Effector memory CD8-positive, alpha-beta T cell (primary cell): ENCODE measurements around the gene PCDHB9.
A peak's percentile ranks its signal among the peaks of the same experiment; 100 is the strongest.
"Not testable (repeated sequence)": the region's sequence is repeated elsewhere in the genome, so short reads cannot be mapped to it uniquely, and the experiment has no call there.

ENCODE experiments used
- ATAC-seq: fragments of 150-1000 bp; cut with Tn5 transposase; replicated peaks from 2 replicates; pipeline ENCODE4 v1.10.0; 2021; ENCODE audit warnings: mild to moderate bottlenecking, moderate library complexity
- DNase-seq, 3 experiments: peaks; one replicate each; pipeline ENCODE4 v3.0.0; 2021
- H3K27ac Mint-ChIP-seq, 2 donors: one replicate each; pipeline ENCODE4 v1.8.0; 2022; ENCODE audit warnings: mild to moderate bottlenecking in 2 of 2, mixed read lengths in 2 of 2, moderate library complexity in 2 of 2
- H3K27me3 Mint-ChIP-seq, 2 donors: one replicate each; pipeline ENCODE4 v1.8.0; 2022; ENCODE audit warnings: mixed read lengths in 2 of 2
- H3K36me3 Mint-ChIP-seq: one replicate; pipeline ENCODE4 v1.8.0; 2022; ENCODE audit warnings: mild to moderate bottlenecking, moderate library complexity, mixed read lengths; ENCODE audit not compliant: insufficient read depth
- H3K4me1 Mint-ChIP-seq, 2 donors: one replicate each; pipeline ENCODE4 v1.8.0; 2022; ENCODE audit warnings: low read depth in 2 of 2, mixed read lengths in 2 of 2
- H3K4me3 Mint-ChIP-seq, 2 donors: one replicate each; pipeline ENCODE4 v1.8.0; 2022; ENCODE audit warnings: mild to moderate bottlenecking in 2 of 2, mixed read lengths in 2 of 2, moderate library complexity in 2 of 2
- H3K9me3 Mint-ChIP-seq, 2 donors: one replicate each; pipeline ENCODE4 v1.8.0; 2022; ENCODE audit warnings: mixed read lengths in 2 of 2

The PCDHB9 gene

DNA sequence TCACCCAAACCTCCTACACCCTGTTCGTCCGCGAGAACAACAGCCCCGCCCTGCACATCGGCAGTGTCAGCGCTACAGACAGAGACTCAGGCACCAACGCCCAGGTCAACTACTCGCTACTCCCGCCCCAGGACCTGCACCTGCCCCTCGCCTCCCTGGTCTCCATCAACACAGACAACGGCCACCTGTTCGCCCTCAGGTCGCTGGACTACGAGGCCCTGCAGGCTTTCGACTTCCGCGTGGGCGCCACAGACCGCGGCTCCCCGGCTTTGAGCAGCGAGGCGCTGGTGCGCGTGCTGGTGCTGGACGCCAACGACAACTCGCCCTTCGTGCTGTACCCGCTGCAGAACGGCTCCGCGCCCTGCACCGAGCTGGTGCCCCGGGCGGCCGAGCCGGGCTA is 14.2 kb downstream of the PCDHB9 start:
- not testable (repeated sequence) for DNase-seq, H3K36me3 Mint-ChIP-seq, H3K27ac Mint-ChIP-seq, H3K4me3 Mint-ChIP-seq, H3K9me3 Mint-ChIP-seq, ATAC-seq, H3K4me1 Mint-ChIP-seq
- peaks cover 53 to 69% of the 10 kb centered on the region in 2 donors for H3K27me3 Mint-ChIP-seq

DNA sequence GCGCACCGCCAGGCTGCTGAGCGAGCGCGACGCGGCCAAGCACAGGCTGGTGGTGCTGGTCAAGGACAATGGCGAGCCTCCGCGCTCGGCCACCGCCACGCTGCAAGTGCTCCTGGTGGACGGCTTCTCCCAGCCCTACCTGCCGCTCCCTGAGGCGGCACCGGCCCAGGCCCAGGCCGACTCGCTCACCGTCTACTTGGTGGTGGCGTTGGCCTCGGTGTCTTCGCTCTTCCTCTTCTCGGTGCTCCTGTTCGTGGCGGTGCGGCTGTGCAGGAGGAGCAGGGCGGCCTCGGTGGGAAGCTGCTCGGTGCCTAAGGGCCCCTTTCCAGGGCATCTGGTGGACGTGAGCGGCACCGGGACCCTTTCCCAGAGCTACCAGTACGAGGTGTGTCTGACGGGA is 14.7 kb downstream of the PCDHB9 start:
- H3K27me3 Mint-ChIP-seq: peaks cover 54 to 69% of the 10 kb centered on the region in 2 donors
- H3K4me1 Mint-ChIP-seq, H3K9me3 Mint-ChIP-seq, H3K4me3 Mint-ChIP-seq, H3K27ac Mint-ChIP-seq, DNase-seq, ATAC-seq, H3K36me3 Mint-ChIP-seq: not testable (repeated sequence)

DNA sequence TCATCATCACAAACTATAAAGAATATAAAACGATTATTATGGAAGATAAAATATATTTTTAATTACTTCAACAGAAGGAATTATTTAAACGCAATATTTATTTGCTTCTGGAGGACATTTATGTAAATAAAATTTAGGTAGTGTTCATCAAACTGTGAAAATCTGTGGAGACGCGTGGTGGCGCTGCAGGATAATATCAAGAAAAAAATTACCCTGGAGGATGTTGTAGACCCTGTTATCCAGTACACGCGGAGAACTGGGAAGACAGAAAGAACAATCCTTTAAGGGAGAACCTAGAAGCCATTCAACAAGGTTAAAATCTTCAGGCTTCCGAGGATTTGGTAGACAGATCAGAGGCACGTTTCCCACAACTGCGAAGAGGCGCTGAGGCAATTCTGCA is 21.5 kb downstream of the PCDHB9 start, which contains the start of gene PCDHB12:
Gene PCDHB12 (plus strand): TSS at position 242 of the 400 bp plus-strand sequence. CDS start 189 bp downstream, outside the sequence.
- H3K36me3 Mint-ChIP-seq: no peaks in the 10 kb centered on the region
- peaks cover 0 to 1% of the 10 kb centered on the region in 2 donors for H3K9me3 Mint-ChIP-seq
- no peak within 1 kb of the TSS for H3K27ac Mint-ChIP-seq
- no peak for DNase-seq
- H3K4me3 Mint-ChIP-seq: no peak within 1 kb of the TSS
- H3K4me1 Mint-ChIP-seq: no peaks in the 10 kb centered on the region
- no peak for ATAC-seq
- peaks cover 57 to 76% of the 10 kb centered on the region in 2 donors for H3K27me3 Mint-ChIP-seq

DNA sequence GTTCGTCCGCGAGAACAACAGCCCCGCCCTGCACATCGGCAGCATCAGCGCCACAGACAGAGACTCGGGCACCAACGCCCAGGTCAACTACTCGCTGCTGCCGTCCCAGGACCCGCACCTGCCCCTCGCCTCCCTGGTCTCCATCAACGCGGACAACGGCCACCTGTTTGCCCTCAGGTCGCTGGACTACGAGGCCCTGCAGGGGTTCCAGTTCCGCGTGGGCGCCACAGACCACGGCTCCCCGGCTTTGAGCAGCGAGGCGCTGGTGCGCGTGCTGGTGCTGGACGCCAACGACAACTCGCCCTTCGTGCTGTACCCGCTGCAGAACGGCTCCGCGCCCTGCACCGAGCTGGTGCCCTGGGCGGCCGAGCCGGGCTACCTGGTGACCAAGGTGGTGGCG is 23.3 kb downstream of the PCDHB9 start:
- not testable (repeated sequence) for H3K4me3 Mint-ChIP-seq, H3K9me3 Mint-ChIP-seq, DNase-seq, ATAC-seq, H3K27ac Mint-ChIP-seq, H3K36me3 Mint-ChIP-seq, H3K4me1 Mint-ChIP-seq
- peaks cover 55 to 75% of the 10 kb centered on the region in 2 donors for H3K27me3 Mint-ChIP-seq

DNA sequence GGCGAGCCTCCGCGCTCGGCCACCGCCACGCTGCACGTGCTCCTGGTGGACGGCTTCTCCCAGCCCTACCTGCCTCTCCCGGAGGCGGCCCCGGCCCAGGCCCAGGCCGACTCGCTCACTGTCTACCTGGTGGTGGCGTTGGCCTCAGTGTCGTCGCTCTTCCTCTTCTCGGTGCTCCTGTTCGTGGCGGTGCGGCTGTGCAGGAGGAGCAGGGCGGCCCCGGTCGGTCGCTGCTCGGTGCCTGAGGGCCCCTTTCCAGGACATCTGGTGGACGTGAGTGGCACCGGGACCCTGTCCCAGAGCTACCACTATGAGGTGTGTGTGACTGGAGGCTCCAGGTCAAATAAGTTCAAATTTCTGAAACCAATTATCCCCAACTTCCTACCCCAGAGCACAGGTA is 23.9 kb downstream of the PCDHB9 start:
- not testable (repeated sequence) for H3K36me3 Mint-ChIP-seq, H3K27ac Mint-ChIP-seq
- H3K27me3 Mint-ChIP-seq: peaks cover 52 to 69% of the 10 kb centered on the region in 2 donors

DNA sequence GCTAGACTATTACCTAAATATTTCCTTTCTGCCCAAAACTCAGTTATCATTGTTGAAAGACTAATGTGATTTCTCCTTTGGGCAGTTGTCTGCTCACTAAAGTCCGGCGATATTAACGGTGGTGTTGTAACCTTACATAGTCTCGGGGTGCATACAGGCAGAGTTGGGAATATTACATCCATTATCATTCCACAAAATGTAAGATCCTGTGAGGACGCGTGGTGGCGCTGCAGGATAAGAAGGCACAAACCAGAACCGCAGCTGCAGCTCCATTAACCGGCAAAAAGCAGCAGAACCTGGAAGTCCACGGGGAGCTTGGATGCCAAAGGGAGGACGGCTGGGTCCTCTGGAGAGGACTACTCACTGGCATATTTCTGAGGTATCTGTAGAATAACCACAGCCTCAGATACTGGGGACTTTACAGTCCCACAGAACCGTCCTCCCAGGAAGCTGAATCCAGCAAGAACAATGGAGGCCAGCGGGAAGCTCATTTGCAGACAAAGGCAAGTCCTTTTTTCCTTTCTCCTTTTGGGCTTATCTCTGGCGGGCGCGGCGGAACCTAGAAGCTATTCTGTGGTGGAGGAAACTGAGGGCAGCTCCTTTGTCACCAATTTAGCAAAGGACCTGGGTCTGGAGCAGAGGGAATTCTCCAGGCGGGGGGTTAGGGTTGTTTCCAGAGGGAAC is 26.8 kb downstream of the PCDHB9 start, which contains the start of gene PCDHB13:
Gene PCDHB13 (plus strand): TSS at position 264 of the 684 bp plus-strand sequence. CDS start 205 bp downstream, at position 469.
- ATAC-seq, H3K27ac Mint-ChIP-seq, H3K4me1 Mint-ChIP-seq, DNase-seq, H3K9me3 Mint-ChIP-seq, H3K36me3 Mint-ChIP-seq: not testable (repeated sequence)
- peaks cover 40 to 41% of the 10 kb centered on the region in 2 donors for H3K27me3 Mint-ChIP-seq
- H3K4me3 Mint-ChIP-seq: peak within 1 kb of the TSS; percentile 22 to 58

More for the DNA sequence above, 23.9 kb downstream of the PCDHB9 start:
- DNase-seq, ATAC-seq, H3K4me1 Mint-ChIP-seq, H3K9me3 Mint-ChIP-seq, H3K4me3 Mint-ChIP-seq: not testable (repeated sequence)

DNA sequence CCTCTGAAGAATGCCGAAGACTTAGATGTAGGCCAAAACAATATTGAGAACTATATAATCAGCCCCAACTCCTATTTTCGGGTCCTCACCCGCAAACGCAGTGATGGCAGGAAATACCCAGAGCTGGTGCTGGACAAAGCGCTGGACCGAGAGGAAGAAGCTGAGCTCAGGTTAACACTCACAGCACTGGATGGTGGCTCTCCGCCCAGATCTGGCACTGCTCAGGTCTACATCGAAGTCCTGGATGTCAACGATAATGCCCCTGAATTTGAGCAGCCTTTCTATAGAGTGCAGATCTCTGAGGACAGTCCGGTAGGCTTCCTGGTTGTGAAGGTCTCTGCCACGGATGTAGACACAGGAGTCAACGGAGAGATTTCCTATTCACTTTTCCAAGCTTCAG is 27.6 kb downstream of the PCDHB9 start:
- H3K27ac Mint-ChIP-seq, H3K9me3 Mint-ChIP-seq, DNase-seq, H3K4me1 Mint-ChIP-seq, H3K4me3 Mint-ChIP-seq, H3K36me3 Mint-ChIP-seq, ATAC-seq: not testable (repeated sequence)
- peaks cover 33 to 39% of the 10 kb centered on the region in 2 donors for H3K27me3 Mint-ChIP-seq

DNA sequence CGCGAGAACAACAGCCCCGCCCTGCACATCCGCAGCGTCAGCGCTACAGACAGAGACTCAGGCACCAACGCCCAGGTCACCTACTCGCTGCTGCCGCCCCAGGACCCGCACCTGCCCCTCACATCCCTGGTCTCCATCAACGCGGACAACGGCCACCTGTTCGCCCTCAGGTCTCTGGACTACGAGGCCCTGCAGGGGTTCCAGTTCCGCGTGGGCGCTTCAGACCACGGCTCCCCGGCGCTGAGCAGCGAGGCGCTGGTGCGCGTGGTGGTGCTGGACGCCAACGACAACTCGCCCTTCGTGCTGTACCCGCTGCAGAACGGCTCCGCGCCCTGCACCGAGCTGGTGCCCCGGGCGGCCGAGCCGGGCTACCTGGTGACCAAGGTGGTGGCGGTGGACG is 28.5 kb downstream of the PCDHB9 start:
- not testable (repeated sequence) for H3K27ac Mint-ChIP-seq, ATAC-seq, DNase-seq, H3K36me3 Mint-ChIP-seq, H3K4me1 Mint-ChIP-seq, H3K4me3 Mint-ChIP-seq, H3K9me3 Mint-ChIP-seq
- peaks cover 33 to 42% of the 10 kb centered on the region in 2 donors for H3K27me3 Mint-ChIP-seq

DNA sequence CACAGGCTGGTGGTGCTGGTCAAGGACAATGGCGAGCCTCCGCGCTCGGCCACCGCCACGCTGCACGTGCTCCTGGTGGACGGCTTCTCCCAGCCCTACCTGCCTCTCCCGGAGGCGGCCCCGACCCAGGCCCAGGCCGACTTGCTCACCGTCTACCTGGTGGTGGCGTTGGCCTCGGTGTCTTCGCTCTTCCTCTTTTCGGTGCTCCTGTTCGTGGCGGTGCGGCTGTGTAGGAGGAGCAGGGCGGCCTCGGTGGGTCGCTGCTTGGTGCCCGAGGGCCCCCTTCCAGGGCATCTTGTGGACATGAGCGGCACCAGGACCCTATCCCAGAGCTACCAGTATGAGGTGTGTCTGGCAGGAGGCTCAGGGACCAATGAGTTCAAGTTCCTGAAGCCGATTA is 29.1 kb downstream of the PCDHB9 start:
- not testable (repeated sequence) for H3K27ac Mint-ChIP-seq, H3K4me3 Mint-ChIP-seq, H3K36me3 Mint-ChIP-seq, H3K4me1 Mint-ChIP-seq, DNase-seq, ATAC-seq, H3K9me3 Mint-ChIP-seq
- H3K27me3 Mint-ChIP-seq: peaks cover 32 to 42% of the 10 kb centered on the region in 2 donors

DNA sequence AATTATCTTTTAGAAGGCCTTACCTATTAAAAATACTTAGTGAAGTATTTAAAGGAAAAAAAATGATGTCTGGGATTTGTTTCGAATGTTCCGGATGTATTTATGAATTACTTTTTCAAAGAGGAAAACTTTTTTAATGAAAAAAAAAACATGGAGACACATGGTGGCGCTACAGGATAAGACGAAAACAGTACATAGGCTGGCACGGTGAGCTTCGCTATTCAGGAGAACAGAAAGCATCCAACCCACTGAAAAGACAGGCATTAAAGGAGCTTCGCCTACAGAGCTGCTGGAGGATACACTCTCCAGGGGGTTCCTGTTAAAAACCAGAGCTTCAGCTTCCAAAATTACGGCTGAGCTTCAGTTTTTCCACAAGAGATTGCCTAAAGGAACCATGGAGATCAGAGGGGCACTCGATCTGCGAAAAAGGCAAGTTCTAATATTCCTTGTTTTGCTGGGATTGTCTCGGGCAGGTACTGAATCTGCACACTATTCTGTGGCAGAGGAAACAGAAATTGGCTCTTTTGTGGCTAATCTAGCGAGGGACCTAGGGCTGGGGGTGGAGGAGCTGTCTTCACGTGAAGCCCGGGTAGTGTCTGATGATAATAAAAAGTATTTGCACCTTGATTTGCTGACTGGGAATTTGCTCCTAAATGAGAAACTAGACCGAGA is 36.3 kb downstream of the PCDHB9 start, which contains the start of gene PCDHB14:
Gene PCDHB14 (plus strand): TSS at position 232 of the 672 bp plus-strand sequence. CDS start 163 bp downstream, at position 395.
- no peak within 1 kb of the TSS for H3K27ac Mint-ChIP-seq
- peaks cover 36 to 58% of the 10 kb centered on the region in 2 donors for H3K27me3 Mint-ChIP-seq
- no peak for DNase-seq
- H3K36me3 Mint-ChIP-seq: no peaks in the 10 kb centered on the region
- no peaks in the 10 kb centered on the region for H3K4me1 Mint-ChIP-seq
- peak within 1 kb of the TSS; percentile 25 to 34 for H3K4me3 Mint-ChIP-seq
- no peaks in the 10 kb centered on the region for H3K9me3 Mint-ChIP-seq
- no peak for ATAC-seq

DNA sequence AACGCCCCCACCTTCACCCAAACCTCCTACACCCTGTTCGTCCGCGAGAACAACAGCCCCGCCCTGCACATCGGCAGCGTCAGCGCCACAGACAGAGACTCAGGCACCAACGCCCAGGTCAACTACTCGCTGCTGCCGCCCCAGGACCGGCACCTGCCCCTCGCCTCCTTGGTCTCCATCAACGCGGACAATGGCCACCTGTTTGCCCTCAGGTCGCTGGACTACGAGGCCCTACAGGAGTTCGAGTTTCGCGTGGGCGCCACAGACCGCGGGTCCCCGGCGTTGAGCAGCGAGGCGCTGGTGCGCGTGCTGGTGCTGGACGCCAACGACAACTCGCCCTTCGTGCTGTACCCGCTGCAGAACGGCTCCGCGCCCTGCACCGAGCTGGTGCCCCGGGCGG is 37.9 kb downstream of the PCDHB9 start:
- H3K9me3 Mint-ChIP-seq, H3K36me3 Mint-ChIP-seq: not testable (repeated sequence)

DNA sequence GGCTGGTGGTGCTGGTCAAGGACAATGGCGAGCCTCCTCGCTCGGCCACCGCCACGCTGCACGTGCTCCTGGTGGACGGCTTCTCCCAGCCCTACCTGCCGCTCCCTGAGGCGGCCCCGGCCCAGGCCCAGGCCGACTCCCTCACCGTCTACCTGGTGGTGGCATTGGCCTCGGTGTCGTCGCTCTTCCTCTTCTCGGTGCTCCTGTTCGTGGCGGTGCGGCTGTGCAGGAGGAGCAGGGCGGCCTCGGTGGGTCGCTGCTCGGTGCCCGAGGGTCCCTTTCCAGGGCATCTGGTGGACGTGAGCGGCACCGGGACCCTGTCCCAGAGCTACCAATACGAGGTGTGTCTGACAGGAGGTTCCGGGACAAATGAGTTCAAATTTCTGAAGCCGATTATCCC is 38.5 kb downstream of the PCDHB9 start:
- not testable (repeated sequence) for H3K4me1 Mint-ChIP-seq, H3K9me3 Mint-ChIP-seq, ATAC-seq, H3K36me3 Mint-ChIP-seq, H3K4me3 Mint-ChIP-seq, DNase-seq, H3K27ac Mint-ChIP-seq
- peaks cover 32 to 37% of the 10 kb centered on the region in 2 donors for H3K27me3 Mint-ChIP-seq

More for the DNA sequence above, 37.9 kb downstream of the PCDHB9 start:
- not testable (repeated sequence) for DNase-seq, ATAC-seq, H3K27ac Mint-ChIP-seq, H3K4me1 Mint-ChIP-seq, H3K4me3 Mint-ChIP-seq
- H3K27me3 Mint-ChIP-seq: peaks cover 37 to 42% of the 10 kb centered on the region in 2 donors

DNA sequence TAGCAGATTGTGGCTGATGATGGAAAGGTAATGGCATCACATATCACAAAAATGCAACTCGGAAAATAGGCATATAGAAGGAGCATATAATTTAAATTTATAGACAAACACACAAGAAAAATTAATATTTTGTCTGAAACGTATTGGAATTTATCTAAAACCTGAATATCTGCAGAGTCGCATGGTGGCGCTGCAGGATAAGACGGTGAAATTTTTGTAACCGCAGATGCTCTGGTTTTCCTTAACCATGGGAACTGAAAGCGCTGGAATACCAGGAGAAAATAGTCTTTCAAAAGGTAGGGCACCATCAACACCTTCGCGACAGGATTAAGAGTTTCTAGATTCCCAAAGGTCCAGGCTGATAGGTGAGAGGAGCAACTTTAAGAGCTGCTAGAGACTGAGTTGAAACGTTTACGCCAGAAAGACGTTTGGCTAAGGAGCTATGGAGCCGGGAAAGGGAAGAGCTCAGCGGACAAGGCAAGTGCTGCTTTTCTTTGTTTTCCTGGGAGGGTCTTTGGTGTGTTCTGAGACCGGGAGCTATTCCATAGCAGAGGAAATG is 47.2 kb downstream of the PCDHB9 start:
- Mint-ChIP-seq H3K36me3 (no peaks in the 10 kb centered on the region), H3K4me3 (no peak overlapping the region), H3K27me3 (peaks cover 31 to 33% of the 10 kb centered on the region in 2 donors), H3K9me3 (peaks cover 4 to 6% of the 10 kb centered on the region in 2 donors), H3K27ac (no peak overlapping the region), H3K4me1 (peaks cover 0 to 2% of the 10 kb centered on the region in 2 donors)
- DNase-seq (no peak), ATAC-seq (no peak)
